CD4-positive, alpha-beta memory T cell (primary cell): Measurements from ENCODE around the gene CKMT1A. TPM values are rescaled to one million over a fixed set of nuclear protein-coding genes. Genes with fewer than 3 reads are reported as not detected.
"Not testable (repeated sequence)": the region's sequence is repeated elsewhere in the genome, so short reads cannot be mapped to it uniquely, and the experiment has no call there.

Experiments used
- CTCF ChIA-PET: fragments of 350-600 bp; sonication (Branson Sonifier 250); formaldehyde crosslinking; loops from one replicate; lab custom pipeline; 2021; ENCODE audit warnings: inconsistent platforms; ENCODE audit not compliant: partially characterized antibody; lab: Charles Lee
- POLR2A ChIA-PET: fragments of 350-600 bp; sonication (Branson Sonifier 250); formaldehyde crosslinking; loops from one replicate; lab custom pipeline; 2021; ENCODE audit not compliant: partially characterized antibody; lab: Charles Lee
- DNase-seq, 5 donors: peaks; one replicate each; pipeline versions ENCODE4 v3.0.0 to v3.0.0-alpha.2; 2020 to 2022; ENCODE audit warnings: mixed read lengths in 1 of 5
- H3K27ac ChIP-seq: one replicate; pipeline ENCODE4 v1.7.0; 2013; ENCODE audit warnings: low read depth, low read length
- H3K27me3 ChIP-seq: 2 replicates; pipeline ENCODE4 v1.7.0; 2013; ENCODE audit warnings: mild to moderate bottlenecking, low read length, moderate library complexity; ENCODE audit not compliant: insufficient read depth
- H3K36me3 ChIP-seq: 2 replicates; pipeline ENCODE4 v1.7.0; 2013; ENCODE audit warnings: mild to moderate bottlenecking, low read length, moderate library complexity; ENCODE audit not compliant: insufficient read depth
- H3K4me1 ChIP-seq: 2 replicates; pipeline ENCODE4 v1.7.0; 2013; ENCODE audit warnings: mild to moderate bottlenecking, low read length, moderate library complexity; ENCODE audit not compliant: insufficient read depth
- H3K4me3 ChIP-seq, 2 donors: one replicate each; pipeline ENCODE4 v1.7.0; 2013; ENCODE audit warnings: low read length in 2 of 2, mild to moderate bottlenecking in 1 of 2
- H3K9me3 ChIP-seq, 2 donors: one replicate each; pipeline ENCODE4 v1.7.0; 2013; ENCODE audit warnings: low read length in 2 of 2, control low read depth in 1 of 2; ENCODE audit not compliant: control insufficient read depth in 1 of 2
- H3K27ac Mint-ChIP-seq, 7 donors: one replicate each; pipeline ENCODE4 v1.8.0; 2020 to 2021; ENCODE audit warnings: mixed read lengths in 7 of 7, mild to moderate bottlenecking in 6 of 7, inconsistent platforms in 3 of 7, moderate library complexity in 3 of 7
- H3K27me3 Mint-ChIP-seq, 2 donors: one replicate each; pipeline ENCODE4 v1.8.0; 2020 to 2021; ENCODE audit warnings: mixed read lengths in 2 of 2
- H3K36me3 Mint-ChIP-seq, 2 donors: one replicate each; pipeline ENCODE4 v1.8.0; 2020 to 2021; ENCODE audit warnings: mixed read lengths in 2 of 2, inconsistent platforms in 1 of 2, mild to moderate bottlenecking in 1 of 2
- H3K4me1 Mint-ChIP-seq, 4 donors: one replicate each; pipeline ENCODE4 v1.8.0; 2020 to 2021; ENCODE audit warnings: mixed read lengths in 4 of 4, mild to moderate bottlenecking in 1 of 4
- H3K4me3 Mint-ChIP-seq, 8 donors: one replicate each; pipeline ENCODE4 v1.8.0; 2020 to 2021; ENCODE audit warnings: mixed read lengths in 8 of 8, mild to moderate bottlenecking in 7 of 8, moderate library complexity in 6 of 8, inconsistent platforms in 3 of 8
- H3K9me3 Mint-ChIP-seq, 8 donors: one replicate each; pipeline ENCODE4 v1.8.0; 2020 to 2021; ENCODE audit warnings: mixed read lengths in 8 of 8, mild to moderate bottlenecking in 5 of 8, inconsistent platforms in 3 of 8, moderate library complexity in 1 of 8
- intact Hi-C: fragments of 100-400 bp; cut with micrococcal nuclease; formaldehyde crosslinking; loops from one replicate; pipeline ENCODE4 v1.15.1; 2023
- polyA plus RNA-seq, 2 donors: library from polyadenylated mRNA; unstranded; fragments of 300-500 nt; fragmentation: Illumina TruSeq; gene quantifications; one replicate each; pipeline ENCODE4 v1.2.3, GENCODE V29; 2021
- total RNA-seq, 2 experiments: library from RNA; stranded (reverse); gene quantifications; one replicate each; pipeline ENCODE4 v1.2.3, GENCODE V29; 2021

The CKMT1A gene
- total RNA-seq: not detected
- polyA plus RNA-seq: not detected

DNA sequence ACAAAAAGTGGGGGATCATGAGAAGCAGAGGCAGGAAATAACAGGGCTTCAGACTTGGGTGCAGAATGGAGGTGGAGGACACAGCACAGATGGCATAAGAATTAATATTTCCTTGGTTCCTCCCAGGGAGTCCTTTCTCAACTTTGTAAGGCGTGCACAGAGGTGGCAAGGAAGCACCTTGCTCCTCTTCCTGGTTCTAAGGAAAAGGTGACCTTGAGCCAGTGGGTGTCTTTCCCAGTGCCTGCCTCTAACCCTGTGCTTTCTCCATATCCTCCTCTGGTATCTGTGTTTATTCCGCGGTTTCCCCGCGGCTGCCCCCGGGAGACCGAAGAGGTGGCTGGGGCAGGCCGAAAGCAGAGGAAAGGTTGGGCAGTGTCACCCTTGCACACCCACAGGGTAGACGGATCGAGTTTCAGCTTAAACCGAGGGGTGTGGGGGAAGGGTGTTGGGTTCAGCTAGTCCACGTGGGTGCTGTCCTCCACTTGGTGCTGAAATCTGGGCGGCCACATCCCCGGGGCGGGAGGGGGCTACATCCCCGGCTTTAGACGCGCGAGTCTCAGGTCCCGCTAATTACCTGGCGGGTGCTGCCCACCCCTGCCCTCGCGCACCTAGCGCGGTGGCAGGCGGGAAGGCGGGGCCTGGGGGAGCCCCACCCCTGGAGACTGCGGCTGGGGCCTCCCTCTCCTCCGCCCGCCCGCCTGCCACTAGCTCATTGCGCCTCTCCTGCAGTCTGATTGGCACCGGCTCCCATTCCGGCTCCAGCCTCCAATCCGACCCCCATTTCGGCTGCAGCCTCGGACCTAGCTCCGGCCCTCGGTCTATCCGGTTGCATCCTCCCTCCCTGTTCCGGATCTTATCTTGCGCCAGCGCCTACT lies at the start of gene CKMT1A:
CKMT1A (plus strand) TSS at position 712 of the 875 bp plus-strand sequence. CDS start 192 bp downstream, outside the sequence.
- H3K36me3 Mint-ChIP-seq, H3K9me3 Mint-ChIP-seq, H3K4me1 ChIP-seq, H3K4me3 ChIP-seq, DNase-seq, H3K36me3 ChIP-seq, H3K27me3 ChIP-seq, H3K27ac ChIP-seq, CTCF ChIA-PET, H3K9me3 ChIP-seq, H3K4me1 Mint-ChIP-seq, H3K4me3 Mint-ChIP-seq, intact Hi-C loops, POLR2A ChIA-PET, H3K27ac Mint-ChIP-seq: not testable (repeated sequence)
- peaks cover 9 to 11% of the 10 kb centered on the region in 2 donors for H3K27me3 Mint-ChIP-seq

DNA sequence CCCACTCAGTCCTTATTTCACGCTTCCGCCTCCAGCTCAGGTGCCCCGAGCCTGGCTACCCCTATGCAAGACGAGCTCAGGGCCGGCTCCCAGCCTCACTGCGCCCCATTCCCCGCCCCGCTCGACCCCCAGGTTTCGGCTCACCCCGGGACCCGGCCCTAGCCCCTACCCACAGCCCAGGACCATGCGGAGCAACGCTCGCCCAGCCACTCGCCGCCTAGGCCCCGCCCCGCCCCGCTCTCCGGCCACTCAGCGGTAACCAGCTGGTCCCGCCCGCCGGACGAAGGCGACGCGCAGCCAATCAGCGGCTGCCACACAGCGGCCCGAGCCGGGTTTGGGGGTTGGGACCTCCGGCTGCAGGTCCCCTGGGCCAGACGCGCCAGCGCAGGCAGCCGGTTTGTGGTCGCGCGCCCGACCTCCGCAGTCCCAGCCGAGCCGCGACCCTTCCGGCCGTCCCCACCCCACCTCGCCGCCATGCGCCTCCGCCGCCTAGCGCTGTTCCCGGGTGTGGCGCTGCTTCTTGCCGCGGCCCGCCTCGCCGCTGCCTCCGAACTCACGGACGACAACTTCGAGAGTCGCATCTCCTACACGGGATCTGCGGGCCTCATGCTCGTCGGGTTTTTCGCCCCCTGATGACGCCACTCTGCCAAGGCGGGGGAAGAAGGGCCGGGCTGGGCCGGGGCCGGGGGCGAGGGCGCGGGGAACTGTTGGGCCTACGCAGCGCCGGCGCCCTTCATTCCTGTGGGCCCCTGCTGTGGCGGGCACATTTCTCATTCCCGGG lies 44.8 kb upstream of the CKMT1A start, which contains the start of gene CATSPER2:
CATSPER2 (minus strand) TSS at position 196 of the 781 bp plus-strand sequence. CDS start 783 bp downstream, outside the sequence.
- peaks cover 0 to 2% (median 0%) of the 10 kb centered on the region in 8 donors for H3K9me3 Mint-ChIP-seq
- no peaks in the 10 kb centered on the region for H3K36me3 ChIP-seq
- DNase-seq: no peak
- H3K4me1 Mint-ChIP-seq: no peaks in the 10 kb centered on the region
- H3K4me1 ChIP-seq: no peaks in the 10 kb centered on the region
- intact Hi-C loops: no loop called here
- H3K9me3 ChIP-seq: no peaks in the 10 kb centered on the region
- no peak within 1 kb of the TSS for H3K27ac Mint-ChIP-seq
- CTCF ChIA-PET: no interaction called here
- POLR2A ChIA-PET: no interaction called here
- H3K36me3 Mint-ChIP-seq: peaks cover 22 to 36% of the 10 kb centered on the region in 2 donors
- H3K27me3 Mint-ChIP-seq: peaks cover 0 to 3% of the 10 kb centered on the region in 2 donors
- no peaks in the 10 kb centered on the region for H3K27me3 ChIP-seq
- H3K4me3 ChIP-seq: no peak within 1 kb of the TSS
- no peak within 1 kb of the TSS for H3K27ac ChIP-seq
- no peak within 1 kb of the TSS for H3K4me3 Mint-ChIP-seq

DNA sequence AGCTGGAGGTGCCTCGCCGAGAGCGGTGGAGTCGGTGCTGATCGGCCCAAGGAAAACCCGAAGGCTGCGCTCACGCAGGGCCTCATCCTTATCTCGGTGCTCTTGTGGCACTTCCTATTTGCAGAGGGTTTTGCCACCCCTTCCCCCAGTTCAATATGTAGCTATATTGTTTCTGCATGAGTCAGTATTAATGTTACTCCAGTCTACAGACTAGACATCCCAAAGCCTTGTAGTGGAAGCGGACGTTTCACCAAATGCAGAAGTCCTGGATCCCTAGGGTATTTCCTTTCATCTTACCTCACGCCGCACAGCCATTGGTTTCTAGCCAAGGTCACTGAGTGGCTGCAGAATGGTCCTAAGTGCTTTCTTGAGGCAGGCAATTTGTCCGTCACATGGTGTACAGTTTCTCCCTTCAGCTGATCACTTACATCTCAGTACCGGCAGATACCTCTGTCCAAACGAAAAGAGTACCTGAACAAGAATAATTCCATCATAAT lies 44.2 kb upstream of the CKMT1A start:
- H3K9me3 Mint-ChIP-seq, POLR2A ChIA-PET, H3K27me3 ChIP-seq, H3K36me3 ChIP-seq, DNase-seq, H3K4me3 ChIP-seq, H3K4me1 Mint-ChIP-seq, H3K4me1 ChIP-seq, H3K27me3 Mint-ChIP-seq, intact Hi-C loops, H3K9me3 ChIP-seq, H3K27ac Mint-ChIP-seq, CTCF ChIA-PET, H3K27ac ChIP-seq, H3K4me3 Mint-ChIP-seq: not testable (repeated sequence)
- H3K36me3 Mint-ChIP-seq: peaks cover 22 to 37% of the 10 kb centered on the region in 2 donors

DNA sequence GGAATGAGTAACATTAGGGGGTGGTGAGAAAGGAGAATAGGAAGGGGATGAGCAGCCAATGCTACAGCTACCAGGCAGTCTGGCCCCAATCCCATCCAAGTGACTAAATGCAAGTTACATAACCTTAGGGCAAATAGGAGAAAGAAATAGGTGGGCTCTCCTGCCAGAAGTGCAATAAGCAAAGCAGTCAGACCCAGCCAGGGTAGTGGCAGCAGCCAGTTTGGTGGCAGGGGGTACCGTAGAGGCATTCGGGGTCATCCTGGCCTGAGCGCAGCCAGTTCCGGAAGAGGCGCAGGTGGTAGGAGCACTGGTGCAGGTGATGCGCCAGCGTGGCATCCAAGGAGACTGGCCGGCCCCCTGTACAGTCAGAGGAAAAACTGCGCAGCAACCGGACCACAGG lies 33.9 kb upstream of the CKMT1A start:
- H3K4me3 Mint-ChIP-seq, CTCF ChIA-PET, H3K27me3 ChIP-seq, H3K36me3 ChIP-seq, POLR2A ChIA-PET, H3K4me1 Mint-ChIP-seq, H3K9me3 ChIP-seq, H3K9me3 Mint-ChIP-seq, intact Hi-C loops, H3K27ac Mint-ChIP-seq, H3K4me3 ChIP-seq, H3K4me1 ChIP-seq, H3K27ac ChIP-seq, H3K27me3 Mint-ChIP-seq, DNase-seq: not testable (repeated sequence)
- peaks cover 7 to 14% of the 10 kb centered on the region in 2 donors for H3K36me3 Mint-ChIP-seq

DNA sequence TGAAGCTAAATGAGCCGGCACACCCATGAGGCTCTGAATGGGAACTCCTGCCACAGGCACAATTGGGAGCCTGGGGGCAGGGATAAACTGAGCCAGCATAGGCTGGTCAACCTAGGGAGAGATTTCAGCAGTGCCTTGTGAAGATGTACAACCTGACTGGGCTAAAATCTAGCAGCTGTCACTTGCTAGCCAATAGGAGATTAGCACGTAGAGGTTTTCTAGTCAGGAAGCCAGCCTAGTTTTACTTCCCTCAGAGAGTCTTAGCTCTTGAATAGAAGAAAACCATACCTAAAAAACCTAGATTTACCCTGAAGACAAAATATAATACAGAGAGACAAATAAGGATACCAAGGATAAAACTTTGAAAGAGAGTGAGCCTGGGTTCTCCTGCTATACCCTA lies 31.4 kb upstream of the CKMT1A start:
- POLR2A ChIA-PET, CTCF ChIA-PET, H3K9me3 Mint-ChIP-seq, H3K4me3 ChIP-seq, DNase-seq, H3K4me1 ChIP-seq, H3K27me3 Mint-ChIP-seq, H3K27me3 ChIP-seq, H3K27ac Mint-ChIP-seq, H3K4me3 Mint-ChIP-seq, H3K36me3 Mint-ChIP-seq, intact Hi-C loops, H3K9me3 ChIP-seq, H3K27ac ChIP-seq, H3K4me1 Mint-ChIP-seq, H3K36me3 ChIP-seq: not testable (repeated sequence)

DNA sequence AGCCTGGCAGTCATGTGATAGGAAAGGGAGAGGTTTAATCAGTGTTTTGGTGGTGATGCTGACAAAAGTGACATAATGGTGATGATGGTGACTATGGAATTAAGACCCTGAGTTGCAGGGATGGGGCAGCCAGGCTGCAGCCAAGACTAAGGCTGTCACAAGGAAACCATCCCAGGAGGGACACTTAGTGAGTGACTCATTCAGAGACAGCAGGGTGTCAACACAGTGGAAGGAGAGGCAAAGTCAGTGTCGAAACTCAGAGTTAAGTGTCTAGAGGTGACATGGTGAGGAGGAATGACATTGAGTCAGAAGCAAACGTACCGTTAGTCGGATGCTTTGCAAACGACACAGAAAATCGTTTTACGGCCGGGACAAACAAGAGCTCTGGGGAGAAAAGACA lies 30.3 kb upstream of the CKMT1A start:
- H3K27ac Mint-ChIP-seq, H3K36me3 Mint-ChIP-seq, H3K9me3 ChIP-seq, H3K27ac ChIP-seq, H3K4me3 Mint-ChIP-seq, H3K36me3 ChIP-seq, CTCF ChIA-PET, POLR2A ChIA-PET, intact Hi-C loops, H3K4me3 ChIP-seq, H3K4me1 ChIP-seq, DNase-seq, H3K9me3 Mint-ChIP-seq, H3K27me3 ChIP-seq, H3K4me1 Mint-ChIP-seq, H3K27me3 Mint-ChIP-seq: not testable (repeated sequence)

DNA sequence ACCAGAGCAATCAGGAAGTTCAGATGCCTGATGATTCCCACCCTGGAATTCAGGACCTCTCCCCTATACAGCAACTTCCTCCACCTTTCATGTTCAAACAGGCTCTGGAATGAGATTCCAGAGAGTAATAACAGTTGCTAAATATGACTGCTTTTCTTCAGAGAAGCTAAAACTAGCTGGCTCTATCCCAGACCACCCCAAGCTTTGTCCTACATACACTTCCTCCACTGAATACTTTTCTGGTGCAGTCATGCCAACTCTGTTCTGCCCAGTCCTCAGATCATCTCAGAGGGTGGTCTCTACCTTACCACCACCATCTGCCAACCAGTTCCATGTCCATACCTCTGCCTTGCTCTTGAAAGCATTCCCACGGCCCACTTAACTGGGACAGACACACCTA lies 27.5 kb upstream of the CKMT1A start:
- H3K4me1 Mint-ChIP-seq, H3K27ac ChIP-seq, H3K9me3 ChIP-seq, DNase-seq, H3K27me3 Mint-ChIP-seq, H3K36me3 Mint-ChIP-seq, H3K27ac Mint-ChIP-seq, H3K4me3 ChIP-seq, H3K4me3 Mint-ChIP-seq, CTCF ChIA-PET, intact Hi-C loops, H3K4me1 ChIP-seq, POLR2A ChIA-PET, H3K36me3 ChIP-seq, H3K9me3 Mint-ChIP-seq, H3K27me3 ChIP-seq: not testable (repeated sequence)
